Measurements from ENCODE around the gene AP3S2.
"Not testable (repeated sequence)": the region's sequence is repeated elsewhere in the genome, so short reads cannot be mapped to it uniquely, and the experiment has no call there.

AP3S2 gene

DNA sequence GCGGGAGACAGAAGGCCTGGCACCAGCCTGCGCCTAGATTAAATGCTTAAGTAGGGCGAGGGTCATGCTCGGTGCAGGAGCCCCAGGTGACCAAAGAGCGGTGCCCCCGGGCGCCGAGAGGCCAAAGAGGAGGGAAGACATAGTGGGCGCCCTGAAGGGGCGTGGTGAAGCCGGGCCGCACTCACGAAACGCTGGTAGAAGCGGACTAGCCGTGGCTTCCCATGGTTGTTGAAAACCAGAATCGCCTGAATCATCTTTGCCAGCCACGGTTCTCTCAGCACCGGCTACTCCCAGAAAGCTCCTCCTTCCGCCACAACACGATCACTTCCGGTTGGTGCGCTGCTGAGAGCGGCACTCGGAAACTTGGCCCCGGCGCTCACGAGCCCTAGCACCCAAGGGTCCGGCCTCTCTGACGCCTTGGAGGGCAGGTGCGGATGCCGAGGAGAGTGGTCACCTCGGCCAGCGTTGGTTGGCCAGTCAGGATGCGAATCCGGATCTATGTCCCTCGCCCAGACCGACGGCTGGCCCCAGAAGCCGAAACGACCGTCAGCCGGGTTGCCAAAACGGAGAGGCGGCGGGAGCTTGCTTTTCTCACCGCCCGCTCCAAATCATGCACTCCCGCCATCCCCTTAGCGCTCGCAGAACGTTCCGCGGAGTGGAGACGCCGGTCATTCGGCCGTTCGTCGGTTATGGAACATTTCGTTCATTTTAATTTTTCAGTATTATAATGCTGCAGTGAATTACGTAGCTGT lies at the start of gene AP3S2:
Gene AP3S2, minus strand, starts transcription at position 299 of the 752 bp plus-strand sequence. Its CDS starts 45 bp downstream, at position 254.
- Histone ChIP-seq H3K4me1 (ENCODE audit: insufficient read depth, low read length) (peaks cover 7% of the 10 kb centered on the region), H2AFZ (ENCODE audit: low read depth, low read length) (peak within 1 kb of the TSS; percentile 82), H3K9me3 (ENCODE audit: low read length) (no peaks in the 10 kb centered on the region), H3K36me3 (ENCODE audit: insufficient read depth, low read length) (peaks cover 5% of the 10 kb centered on the region), H3K4me3 (ENCODE audit: low read length) (peak within 1 kb of the TSS; percentile 95), H3K27me3 (ENCODE audit: insufficient read depth, low read length) (no peaks in the 10 kb centered on the region)

DNA sequence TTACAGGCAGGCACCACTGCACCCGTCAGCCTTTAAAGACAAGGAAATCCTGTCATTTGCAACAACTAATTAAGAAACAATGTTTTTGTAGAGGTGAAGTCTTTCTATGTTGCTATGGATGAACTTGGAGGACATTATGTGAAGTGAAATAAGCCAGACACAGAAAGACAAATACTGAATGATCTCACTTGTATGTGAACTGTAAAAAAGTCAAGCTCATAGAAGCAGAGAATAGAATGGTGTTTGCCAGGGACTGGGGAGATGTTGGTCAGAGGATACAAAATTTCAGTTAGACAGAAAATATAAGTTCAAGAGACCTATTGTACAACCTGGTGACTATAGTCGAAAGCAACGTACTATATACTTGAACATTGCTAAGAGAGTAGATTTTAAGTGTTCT lies 46.1 kb upstream of the AP3S2 start:
- H2AFZ ChIP-seq (ENCODE audit: low read depth, low read length), result no peak overlapping the region

GRCh38 chr15:89939377-89939776 lies 45.6 kb upstream of the AP3S2 start:
- H3K9me3 ChIP-seq (ENCODE audit: low read length); H3K27me3 ChIP-seq (ENCODE audit: insufficient read depth, low read length); H3K4me3 ChIP-seq (ENCODE audit: low read length); H3K4me1 ChIP-seq (ENCODE audit: insufficient read depth, low read length); H3K36me3 ChIP-seq (ENCODE audit: insufficient read depth, low read length); H2AFZ ChIP-seq (ENCODE audit: low read depth, low read length): not testable (repeated sequence)

More for the DNA sequence above, 46.1 kb upstream of the AP3S2 start:
- no peaks in the 10 kb centered on the region for H3K4me1 ChIP-seq (ENCODE audit: insufficient read depth, low read length)
- no peak overlapping the region for H3K4me3 ChIP-seq (ENCODE audit: low read length)
- peaks cover 5% of the 10 kb centered on the region for H3K27me3 ChIP-seq (ENCODE audit: insufficient read depth, low read length)
- no peaks in the 10 kb centered on the region for H3K9me3 ChIP-seq (ENCODE audit: low read length)
- H3K36me3 ChIP-seq (ENCODE audit: insufficient read depth, low read length), result no peaks in the 10 kb centered on the region

GRCh38 chr15:89937365-89938350 lies 43.9 kb upstream of the AP3S2 start:
- no peak overlapping the region for H2AFZ ChIP-seq (ENCODE audit: low read depth, low read length)
- H3K4me1 ChIP-seq (ENCODE audit: insufficient read depth, low read length), result no peaks in the 10 kb centered on the region
- no peaks in the 10 kb centered on the region for H3K36me3 ChIP-seq (ENCODE audit: insufficient read depth, low read length)
- H3K27me3 ChIP-seq (ENCODE audit: insufficient read depth, low read length), result peaks cover 8% of the 10 kb centered on the region
- H3K9me3 ChIP-seq (ENCODE audit: low read length), result no peaks in the 10 kb centered on the region
- no peak overlapping the region for H3K4me3 ChIP-seq (ENCODE audit: low read length)

- Histone ChIP-seq H2AFZ (ENCODE audit: low read depth, low read length) (no peak overlapping the region), H3K27me3 (ENCODE audit: insufficient read depth, low read length) (peaks cover 8% of the 10 kb centered on the region), H3K4me1 (ENCODE audit: insufficient read depth, low read length) (no peaks in the 10 kb centered on the region), H3K9me3 (ENCODE audit: low read length) (no peaks in the 10 kb centered on the region), H3K4me3 (ENCODE audit: low read length) (no peak overlapping the region), H3K36me3 (ENCODE audit: insufficient read depth, low read length) (no peaks in the 10 kb centered on the region)
These were observed 43.0 kb upstream of the AP3S2 start for GRCh38 chr15:89936786-89937265.

DNA sequence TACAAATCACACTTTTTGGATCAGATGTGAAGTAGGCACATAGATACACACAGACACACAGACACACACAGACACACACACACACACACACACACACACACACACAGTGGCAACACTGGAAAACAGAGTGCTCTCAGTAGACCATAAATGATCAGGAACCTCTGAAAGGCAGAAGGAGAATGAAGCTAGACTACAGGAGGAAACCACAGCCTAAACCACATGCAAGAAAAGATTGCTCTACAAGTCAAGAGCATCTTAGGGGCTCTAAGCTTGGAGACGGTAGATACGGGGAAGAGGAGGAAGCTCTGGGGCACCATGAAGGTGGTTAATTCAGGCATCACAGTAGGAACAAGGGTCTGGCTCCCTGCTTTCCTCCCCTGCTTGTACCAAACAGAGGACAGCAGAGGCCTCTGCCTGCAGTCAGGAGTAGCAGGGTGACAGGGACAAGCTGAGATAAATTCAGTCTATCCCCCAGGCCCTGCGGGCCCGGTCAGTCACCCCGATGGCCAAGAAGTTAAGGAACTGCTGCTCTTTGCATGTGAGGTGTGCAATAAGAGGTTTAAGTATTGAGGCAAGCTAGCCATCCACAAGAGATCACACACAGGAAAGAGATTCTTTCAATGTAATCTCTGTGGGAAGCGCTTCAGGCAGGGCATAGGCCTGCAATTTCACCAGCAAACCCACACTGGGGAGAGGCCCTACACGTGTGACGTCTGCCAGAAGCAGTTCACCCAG lies 42.4 kb upstream of the AP3S2 start:
- H3K4me1 ChIP-seq (ENCODE audit: insufficient read depth, low read length), result no peaks in the 10 kb centered on the region
- no peaks in the 10 kb centered on the region for H3K9me3 ChIP-seq (ENCODE audit: low read length)
- H3K27me3 ChIP-seq (ENCODE audit: insufficient read depth, low read length), result peaks cover 8% of the 10 kb centered on the region
- no peak overlapping the region for H2AFZ ChIP-seq (ENCODE audit: low read depth, low read length)
- no peak overlapping the region for H3K4me3 ChIP-seq (ENCODE audit: low read length)
- no peaks in the 10 kb centered on the region for H3K36me3 ChIP-seq (ENCODE audit: insufficient read depth, low read length)

GRCh38 chr15:89932880-89933279 lies 39.1 kb upstream of the AP3S2 start:
- no peaks in the 10 kb centered on the region for H3K9me3 ChIP-seq (ENCODE audit: low read length)
- H3K36me3 ChIP-seq (ENCODE audit: insufficient read depth, low read length), result no peaks in the 10 kb centered on the region
- no peaks in the 10 kb centered on the region for H3K4me1 ChIP-seq (ENCODE audit: insufficient read depth, low read length)
- H3K4me3 ChIP-seq (ENCODE audit: low read length), result no peak overlapping the region
- H2AFZ ChIP-seq (ENCODE audit: low read depth, low read length), result no peak overlapping the region
- H3K27me3 ChIP-seq (ENCODE audit: insufficient read depth, low read length), result peaks cover 8% of the 10 kb centered on the region

- no peaks in the 10 kb centered on the region for H3K4me1 ChIP-seq (ENCODE audit: insufficient read depth, low read length)
- no peaks in the 10 kb centered on the region for H3K27me3 ChIP-seq (ENCODE audit: insufficient read depth, low read length)
- no peak overlapping the region for H2AFZ ChIP-seq (ENCODE audit: low read depth, low read length)
- no peaks in the 10 kb centered on the region for H3K9me3 ChIP-seq (ENCODE audit: low read length)
- no peaks in the 10 kb centered on the region for H3K36me3 ChIP-seq (ENCODE audit: insufficient read depth, low read length)
- no peak overlapping the region for H3K4me3 ChIP-seq (ENCODE audit: low read length)
These were observed 34.6 kb upstream of the AP3S2 start for GRCh38 chr15:89928421-89928820.

DNA sequence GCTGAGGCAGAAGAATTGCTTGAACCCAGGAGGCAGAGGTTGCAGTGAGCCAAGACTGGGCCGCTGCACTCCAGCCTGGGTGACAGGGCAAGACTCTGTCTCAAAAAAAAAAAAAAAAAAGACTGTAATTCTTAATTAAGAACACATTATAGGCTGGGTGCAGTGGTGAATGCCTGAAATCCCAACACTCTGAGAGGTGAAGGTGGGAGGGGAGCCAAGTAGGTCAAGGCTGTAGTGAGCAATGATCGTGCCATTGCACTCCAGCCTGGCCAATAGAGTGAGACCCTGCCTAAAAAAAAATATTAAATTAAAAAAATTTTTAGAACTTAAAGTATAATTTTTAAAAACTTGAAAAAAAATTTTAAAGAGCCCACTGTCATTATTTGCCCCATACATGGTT lies 32.4 kb upstream of the AP3S2 start:
- no peaks in the 10 kb centered on the region for H3K27me3 ChIP-seq (ENCODE audit: insufficient read depth, low read length)

DNA sequence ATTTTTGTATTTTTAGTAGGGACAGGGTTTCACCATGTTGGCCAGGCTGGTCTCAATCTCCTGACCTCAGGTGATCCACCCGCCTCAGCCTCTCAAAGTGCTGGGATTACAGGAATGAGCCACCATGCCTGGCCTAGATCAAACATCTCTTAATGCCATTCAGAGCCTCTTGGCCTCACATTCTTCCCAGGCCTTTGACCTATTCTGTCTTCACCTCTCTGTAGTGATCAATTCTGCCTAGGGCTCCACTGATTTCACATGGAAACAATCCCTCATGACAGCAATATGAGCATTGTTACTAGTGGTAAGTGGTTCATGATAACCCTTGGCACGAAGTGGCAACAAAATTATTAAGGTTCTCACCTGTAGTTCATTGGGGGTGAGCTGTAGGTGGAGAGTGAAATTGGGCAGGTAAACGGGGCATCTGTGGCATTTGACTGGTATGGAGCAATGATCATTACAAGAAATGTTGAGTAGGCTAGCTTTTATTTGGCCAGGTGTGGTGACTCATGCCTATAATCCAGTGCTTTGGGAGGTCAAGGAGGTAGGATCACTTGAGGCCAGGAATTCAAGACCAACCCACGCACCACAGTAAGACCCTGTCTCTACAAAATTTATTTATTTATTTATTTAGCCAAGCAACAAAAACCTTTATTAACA lies 23.8 kb upstream of the AP3S2 start:
- no peak overlapping the region for H2AFZ ChIP-seq (ENCODE audit: low read depth, low read length)
- H3K27me3 ChIP-seq (ENCODE audit: insufficient read depth, low read length), result no peaks in the 10 kb centered on the region
- no peaks in the 10 kb centered on the region for H3K9me3 ChIP-seq (ENCODE audit: low read length)
- no peaks in the 10 kb centered on the region for H3K36me3 ChIP-seq (ENCODE audit: insufficient read depth, low read length)
- H3K4me1 ChIP-seq (ENCODE audit: insufficient read depth, low read length), result peaks cover 7% of the 10 kb centered on the region
- no peak overlapping the region for H3K4me3 ChIP-seq (ENCODE audit: low read length)

More for the DNA sequence above, 32.4 kb upstream of the AP3S2 start:
- no peak overlapping the region for H3K4me3 ChIP-seq (ENCODE audit: low read length)
- H3K9me3 ChIP-seq (ENCODE audit: low read length), result no peaks in the 10 kb centered on the region
- H2AFZ ChIP-seq (ENCODE audit: low read depth, low read length), result no peak overlapping the region
- no peaks in the 10 kb centered on the region for H3K4me1 ChIP-seq (ENCODE audit: insufficient read depth, low read length)
- H3K36me3 ChIP-seq (ENCODE audit: insufficient read depth, low read length), result no peaks in the 10 kb centered on the region

DNA sequence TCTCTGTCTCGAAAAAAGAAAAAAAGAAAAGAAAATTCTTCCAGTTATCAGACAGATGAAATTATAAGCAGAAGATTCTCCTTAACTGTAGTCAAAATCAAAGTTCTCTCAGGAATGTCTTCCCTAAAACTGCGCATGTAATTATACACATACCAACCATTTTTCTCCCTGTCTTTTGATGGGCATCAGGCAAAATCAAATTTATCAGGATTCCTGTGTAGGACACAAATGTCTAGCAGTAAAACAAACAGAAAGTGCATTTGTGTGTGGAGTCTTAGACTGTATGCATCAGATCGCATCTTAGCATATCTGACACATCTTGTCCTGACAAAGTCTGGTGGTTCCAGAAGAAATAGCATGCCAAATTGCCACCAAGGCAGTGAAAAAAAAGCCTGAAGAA lies 22.9 kb upstream of the AP3S2 start:
- H3K9me3 ChIP-seq (ENCODE audit: low read length), result no peaks in the 10 kb centered on the region
- H3K4me3 ChIP-seq (ENCODE audit: low read length), result no peak overlapping the region
- no peaks in the 10 kb centered on the region for H3K36me3 ChIP-seq (ENCODE audit: insufficient read depth, low read length)
- H3K4me1 ChIP-seq (ENCODE audit: insufficient read depth, low read length), result peaks cover 11% of the 10 kb centered on the region
- no peaks in the 10 kb centered on the region for H3K27me3 ChIP-seq (ENCODE audit: insufficient read depth, low read length)
- H2AFZ ChIP-seq (ENCODE audit: low read depth, low read length), result no peak overlapping the region

DNA sequence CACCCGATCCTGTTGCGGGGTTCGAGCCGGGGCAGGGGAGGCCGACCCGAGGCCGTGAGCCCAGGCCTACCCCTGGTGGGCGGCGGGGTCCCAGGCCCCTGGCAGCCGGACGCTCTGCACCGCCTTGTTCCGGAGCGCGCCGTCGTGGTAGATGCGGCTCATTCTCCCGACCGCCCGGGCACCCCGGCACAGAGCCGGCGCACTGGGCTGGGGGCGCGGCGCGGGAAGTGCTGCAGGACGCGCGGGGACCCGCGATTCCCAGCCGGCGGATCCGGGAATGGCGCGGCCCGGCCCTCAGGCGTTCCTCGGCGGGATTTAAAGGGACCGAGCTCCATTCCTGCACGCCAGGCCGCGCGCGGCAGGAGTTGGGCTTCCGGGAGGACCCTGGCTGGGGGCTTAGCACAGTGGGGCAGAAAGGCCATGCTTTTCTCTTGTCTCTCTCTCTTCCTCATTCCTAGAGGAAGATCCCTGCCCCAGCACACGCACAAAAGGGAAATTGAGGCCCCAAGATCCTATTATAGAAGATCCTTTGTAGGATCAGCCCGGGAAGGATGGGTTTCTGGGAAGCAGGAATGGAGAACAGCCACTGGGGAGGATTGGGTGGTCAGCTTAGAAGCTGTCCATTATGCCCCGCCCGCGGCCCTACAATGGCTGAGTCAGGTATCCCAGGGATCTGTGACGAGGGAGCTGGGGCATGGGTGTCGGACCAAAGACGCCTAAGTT lies 19.0 kb upstream of the AP3S2 start, which contains the start of gene ARPIN:
Gene ARPIN, minus strand, starts transcription at position 279 of the 723 bp plus-strand sequence. Its CDS starts 117 bp downstream, at position 162.
- peak within 1 kb of the TSS; percentile 67 for H3K4me3 ChIP-seq (ENCODE audit: low read length)

More for the DNA sequence above, 19.0 kb upstream of the AP3S2 start, which contains the start of gene ARPIN:
- peaks cover 15% of the 10 kb centered on the region for H3K36me3 ChIP-seq (ENCODE audit: insufficient read depth, low read length)
- H3K4me1 ChIP-seq (ENCODE audit: insufficient read depth, low read length), result peaks cover 11% of the 10 kb centered on the region
- H3K27me3 ChIP-seq (ENCODE audit: insufficient read depth, low read length), result no peaks in the 10 kb centered on the region
- H2AFZ ChIP-seq (ENCODE audit: low read depth, low read length), result peak within 1 kb of the TSS; percentile 100
- no peaks in the 10 kb centered on the region for H3K9me3 ChIP-seq (ENCODE audit: low read length)

Data from neuron (in vitro differentiated cells).